NCI-H2029 treated with DMSO at 0.1 percent for 48 hours (cell line): ENCODE results near the gene OR51T1.

Experiments used
- DNase-seq: peaks from one replicate; lab custom pipeline; 2025; lab: John Stamatoyannopoulos, UW

OR51T1 gene

DNA sequence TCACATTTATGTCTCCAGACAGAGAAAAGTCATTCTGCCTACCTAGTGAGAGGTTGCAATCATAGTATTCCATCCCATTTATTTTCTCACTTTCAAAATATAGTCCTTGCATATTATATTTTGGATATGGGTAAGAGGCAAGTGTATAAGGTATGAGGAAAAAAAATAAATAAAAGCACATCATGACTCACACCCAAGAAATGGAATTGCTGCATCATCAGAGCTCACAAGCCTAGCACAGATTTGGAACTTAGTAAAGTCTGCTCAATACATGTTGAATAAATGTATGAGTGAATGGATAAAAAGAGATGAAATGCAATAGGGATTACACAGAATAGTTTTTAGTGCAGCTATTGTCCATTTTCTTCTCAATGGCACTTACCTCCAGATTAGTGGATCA, 44.9 kb downstream of the OR51T1 start:
- no peak for DNase-seq
